OCI-LY1 (cell line): ENCODE measurements around the gene DDX56.

Source experiments
- H2AFZ ChIP-seq: fragments of 200-600 bp; sonication (generic), shearing (Covaris generic); 2 replicates; pipeline ENCODE4 v1.6.0; 2014; ENCODE audit warnings: antibody characterized with exemption, mild to moderate bottlenecking, low read length
- H3F3A ChIP-seq: fragments of 200-600 bp; sonication (generic), shearing (Covaris generic); 2 replicates; pipeline ENCODE4 v1.6.0; 2014; ENCODE audit warnings: mild to moderate bottlenecking, antibody characterized with exemption, low read length, moderate library complexity; ENCODE audit not compliant: insufficient read depth
- H3K27ac ChIP-seq: fragments of 200-600 bp; sonication (generic); 2 replicates; pipeline ENCODE4 v1.5.1; 2014; ENCODE audit warnings: low read length, mixed run types, mild to moderate bottlenecking, low read depth; ENCODE audit not compliant: poor library complexity, severe bottlenecking
- H3K27me3 ChIP-seq: fragments of 200-600 bp; sonication (generic); 2 replicates; pipeline ENCODE4 v1.6.0; 2014; ENCODE audit warnings: antibody characterized with exemption, mild to moderate bottlenecking, low read length, moderate library complexity; ENCODE audit not compliant: insufficient read depth
- H3K36me3 ChIP-seq: fragments of 200-600 bp; sonication (generic); 2 replicates; pipeline ENCODE4 v1.6.1; 2014; ENCODE audit warnings: mild to moderate bottlenecking, antibody characterized with exemption, low read length, moderate library complexity, mixed read lengths; ENCODE audit not compliant: insufficient read depth
- H3K4me1 ChIP-seq: fragments of 200-600 bp; sonication (generic); 2 replicates; pipeline ENCODE4 v1.5.1; 2014; ENCODE audit warnings: mild to moderate bottlenecking, low read length, moderate library complexity; ENCODE audit not compliant: insufficient read depth, severe bottlenecking
- H3K4me2 ChIP-seq: fragments of 200-600 bp; sonication (generic), shearing (Covaris generic); 2 replicates; pipeline ENCODE4 v1.6.1; 2014; ENCODE audit warnings: low read length
- H3K4me3 ChIP-seq: fragments of 200-600 bp; sonication (generic); 2 replicates; pipeline ENCODE4 v1.5.1; 2014; ENCODE audit warnings: low read length, low read depth, mild to moderate bottlenecking, mixed read lengths; ENCODE audit not compliant: poor library complexity, severe bottlenecking
- H3K79me2 ChIP-seq: fragments of 200-600 bp; shearing (Covaris generic); 2 replicates; pipeline ENCODE4 v1.6.1; 2016; ENCODE audit warnings: mixed run types, low read length, mixed read lengths; ENCODE audit not compliant: insufficient read depth
- H3K9ac ChIP-seq: fragments of 200-600 bp; sonication (generic), shearing (Covaris generic); 2 replicates; pipeline ENCODE4 v1.6.1; 2014; ENCODE audit warnings: mild to moderate bottlenecking, low read length, mixed read lengths
- H3K9me2 ChIP-seq: fragments of 200-600 bp; sonication (generic), shearing (Covaris generic); 2 replicates; pipeline ENCODE4 v1.6.1; 2014; ENCODE audit warnings: low read depth, mild to moderate bottlenecking, low read length, mixed read lengths
- H3K9me3 ChIP-seq: fragments of 200-600 bp; shearing (Covaris generic); 2 replicates; pipeline ENCODE4 v1.6.1; 2014; ENCODE audit warnings: low read length, mixed read lengths
- H4K20me1 ChIP-seq: fragments of 200-600 bp; sonication (generic), shearing (Covaris generic); 2 replicates; pipeline ENCODE4 v1.6.0; 2016; ENCODE audit warnings: mild to moderate bottlenecking, low read length; ENCODE audit not compliant: insufficient read depth
- EZH2 ChIP-seq: fragments of 200-600 bp; sonication (generic), shearing (Covaris generic); IDR thresholded peaks from 2 replicates; pipeline ENCODE4 v1.8.0; 2017; ENCODE audit warnings: borderline replicate concordance, mixed run types, mild to moderate bottlenecking, antibody characterized with exemption, low read length, moderate library complexity, mixed read lengths
- TF ChIP-seq, protein P1 (sequence below): fragments of 200-600 bp; sonication (generic), shearing (Covaris generic); IDR thresholded peaks from 2 replicates; pipeline ENCODE4 v1.5.1; 2017; ENCODE audit warnings: mild to moderate bottlenecking, antibody characterized with exemption, low read length, moderate library complexity, mixed read lengths

The DDX56 gene, protein sequence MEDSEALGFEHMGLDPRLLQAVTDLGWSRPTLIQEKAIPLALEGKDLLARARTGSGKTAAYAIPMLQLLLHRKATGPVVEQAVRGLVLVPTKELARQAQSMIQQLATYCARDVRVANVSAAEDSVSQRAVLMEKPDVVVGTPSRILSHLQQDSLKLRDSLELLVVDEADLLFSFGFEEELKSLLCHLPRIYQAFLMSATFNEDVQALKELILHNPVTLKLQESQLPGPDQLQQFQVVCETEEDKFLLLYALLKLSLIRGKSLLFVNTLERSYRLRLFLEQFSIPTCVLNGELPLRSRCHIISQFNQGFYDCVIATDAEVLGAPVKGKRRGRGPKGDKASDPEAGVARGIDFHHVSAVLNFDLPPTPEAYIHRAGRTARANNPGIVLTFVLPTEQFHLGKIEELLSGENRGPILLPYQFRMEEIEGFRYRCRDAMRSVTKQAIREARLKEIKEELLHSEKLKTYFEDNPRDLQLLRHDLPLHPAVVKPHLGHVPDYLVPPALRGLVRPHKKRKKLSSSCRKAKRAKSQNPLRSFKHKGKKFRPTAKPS

DNA sequence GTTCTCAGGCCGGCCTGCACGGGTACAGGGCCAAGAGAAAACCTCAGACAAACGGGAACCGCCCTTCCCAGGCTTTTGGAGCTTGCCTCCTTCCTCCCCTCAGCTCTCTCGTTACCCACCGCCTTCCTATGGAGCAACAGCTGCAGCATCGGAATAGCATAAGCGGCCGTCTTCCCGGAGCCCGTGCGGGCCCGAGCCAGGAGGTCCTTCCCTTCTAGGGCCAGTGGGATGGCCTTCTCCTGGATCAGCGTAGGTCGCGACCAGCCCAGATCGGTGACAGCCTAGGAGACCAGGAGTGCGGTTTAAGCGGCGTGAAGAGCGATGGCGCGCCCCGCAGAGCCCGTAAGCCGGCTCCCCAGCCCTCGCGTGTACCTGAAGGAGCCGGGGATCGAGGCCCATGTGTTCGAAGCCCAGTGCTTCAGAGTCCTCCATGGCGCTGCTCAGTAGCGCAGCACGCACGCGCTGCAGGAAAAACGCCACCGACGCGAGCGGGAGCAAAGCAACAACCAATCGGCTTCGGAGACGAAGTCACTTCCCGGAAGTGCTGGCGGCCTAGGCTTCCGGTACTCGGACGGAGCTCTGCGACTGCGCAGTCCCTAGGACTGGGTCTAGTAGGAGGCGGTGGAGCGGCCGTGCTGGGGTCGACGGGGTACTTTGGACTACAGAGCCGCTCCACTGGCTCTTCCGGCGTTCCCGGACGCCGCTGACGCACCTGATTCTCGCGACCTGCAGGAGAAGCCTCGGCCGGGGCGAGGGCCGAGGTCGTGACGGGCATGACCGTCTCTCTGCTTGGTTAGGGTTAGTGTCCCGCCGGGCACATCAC is at the start of gene DDX56:
DDX56 (minus strand) TSS at position 445 of the 823 bp plus-strand sequence; CDS start at position 432, 13 bp downstream.
- Histone ChIP-seq H2AFZ (no peak within 1 kb of the TSS), H3K27ac (peak within 1 kb of the TSS; percentile 44), H3K27me3 (no peaks in the 10 kb centered on the region), H3K9me2 (no peaks in the 10 kb centered on the region), H3K79me2 (peaks cover 14% of the 10 kb centered on the region), H3K9ac (peak within 1 kb of the TSS; percentile 95), H4K20me1 (no peaks in the 10 kb centered on the region), H3K4me1 (peaks cover 23% of the 10 kb centered on the region), H3K9me3 (no peaks in the 10 kb centered on the region), H3K36me3 (peaks cover 65% of the 10 kb centered on the region), H3K4me2 (peak within 1 kb of the TSS; percentile 85), H3K4me3 (peak within 1 kb of the TSS; percentile 87), H3F3A (no peaks in the 10 kb centered on the region)
- TF ChIP-seq EZH2: no peak
- TF ChIP-seq, protein P1, sequence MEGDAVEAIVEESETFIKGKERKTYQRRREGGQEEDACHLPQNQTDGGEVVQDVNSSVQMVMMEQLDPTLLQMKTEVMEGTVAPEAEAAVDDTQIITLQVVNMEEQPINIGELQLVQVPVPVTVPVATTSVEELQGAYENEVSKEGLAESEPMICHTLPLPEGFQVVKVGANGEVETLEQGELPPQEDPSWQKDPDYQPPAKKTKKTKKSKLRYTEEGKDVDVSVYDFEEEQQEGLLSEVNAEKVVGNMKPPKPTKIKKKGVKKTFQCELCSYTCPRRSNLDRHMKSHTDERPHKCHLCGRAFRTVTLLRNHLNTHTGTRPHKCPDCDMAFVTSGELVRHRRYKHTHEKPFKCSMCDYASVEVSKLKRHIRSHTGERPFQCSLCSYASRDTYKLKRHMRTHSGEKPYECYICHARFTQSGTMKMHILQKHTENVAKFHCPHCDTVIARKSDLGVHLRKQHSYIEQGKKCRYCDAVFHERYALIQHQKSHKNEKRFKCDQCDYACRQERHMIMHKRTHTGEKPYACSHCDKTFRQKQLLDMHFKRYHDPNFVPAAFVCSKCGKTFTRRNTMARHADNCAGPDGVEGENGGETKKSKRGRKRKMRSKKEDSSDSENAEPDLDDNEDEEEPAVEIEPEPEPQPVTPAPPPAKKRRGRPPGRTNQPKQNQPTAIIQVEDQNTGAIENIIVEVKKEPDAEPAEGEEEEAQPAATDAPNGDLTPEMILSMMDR: no peak

DNA sequence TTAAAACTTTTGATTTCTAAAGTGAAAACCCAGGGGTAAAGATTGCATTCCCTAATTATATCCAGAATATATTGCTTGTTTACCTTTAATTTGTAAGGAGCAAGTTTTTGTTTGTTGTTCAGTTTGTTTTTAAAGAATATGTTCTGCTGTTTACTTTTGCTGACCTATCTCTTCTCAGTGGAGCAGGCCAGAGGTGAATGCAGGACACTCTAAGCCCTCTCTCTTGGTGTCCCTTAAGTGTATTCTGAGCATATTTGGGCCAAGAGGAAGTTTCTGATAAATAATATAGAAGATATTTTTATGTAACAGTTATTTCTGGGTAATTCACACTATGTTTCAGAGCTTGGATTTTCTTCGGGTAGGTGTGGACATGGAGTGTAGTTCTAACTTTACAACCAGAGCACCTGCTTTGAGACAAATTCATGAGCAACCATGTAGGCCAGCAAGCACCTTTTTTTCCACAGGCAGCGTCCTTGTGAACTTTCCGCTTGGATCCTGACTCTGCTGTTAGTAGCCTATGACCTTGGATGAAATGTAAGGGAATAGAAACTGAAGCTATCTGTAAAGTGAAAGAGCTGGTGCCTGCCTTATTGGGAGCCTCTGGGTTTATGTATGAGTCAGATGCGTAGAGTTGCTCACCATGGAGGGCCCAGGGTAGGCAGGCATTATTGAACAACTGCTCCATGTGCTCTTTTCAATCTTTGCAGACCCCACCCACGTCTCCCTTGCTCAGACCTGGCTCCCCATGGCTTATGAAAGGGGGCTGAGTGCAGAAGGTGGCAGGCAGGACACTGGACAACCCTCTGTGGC is 48.8 kb upstream of the DDX56 start:
- Histone ChIP-seq H3K27me3 (no peaks in the 10 kb centered on the region), H3K4me2 (no peak overlapping the region), H3K4me1 (peaks cover 45% of the 10 kb centered on the region), H3K36me3 (peaks cover 45% of the 10 kb centered on the region), H3F3A (no peaks in the 10 kb centered on the region), H3K9me3 (no peaks in the 10 kb centered on the region), H3K9ac (no peak overlapping the region; the same call in 1 of the 2 replicates), H4K20me1 (no peaks in the 10 kb centered on the region), H3K27ac (no peak overlapping the region), H3K4me3 (no peak overlapping the region), H2AFZ (no peak overlapping the region), H3K79me2 (peaks cover 74% of the 10 kb centered on the region), H3K9me2 (no peaks in the 10 kb centered on the region)
- no peak for TF ChIP-seq EZH2
- TF ChIP-seq, protein P1: no peak

DNA sequence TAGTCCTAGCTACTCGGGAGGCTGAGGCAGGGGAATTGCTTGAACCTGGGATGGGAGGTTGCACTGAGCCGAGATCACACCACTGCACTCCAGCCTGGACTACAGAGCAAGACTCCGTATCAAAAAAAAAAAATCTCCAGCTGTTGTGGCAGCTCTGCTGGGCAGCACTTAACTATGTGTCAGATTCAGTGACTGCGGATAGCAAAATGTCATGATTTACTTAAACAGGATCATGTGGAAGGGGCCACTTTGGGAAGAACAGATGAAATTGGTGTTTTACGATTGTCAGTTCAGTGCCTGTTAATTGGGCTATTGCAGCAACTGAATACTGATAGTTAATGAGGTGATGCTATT is 48.0 kb upstream of the DDX56 start:
- H3K27me3 ChIP-seq: no peaks in the 10 kb centered on the region
- H3K4me2 ChIP-seq: no peak overlapping the region; the same call in 1 of the 2 replicates
- no peak for TF ChIP-seq EZH2
- TF ChIP-seq, protein P1: no peak
- H3K9me2 ChIP-seq: no peaks in the 10 kb centered on the region
- H2AFZ ChIP-seq: no peak overlapping the region
- peaks cover 40% of the 10 kb centered on the region for H3K36me3 ChIP-seq
- H3K9ac ChIP-seq: no peak overlapping the region
- no peak overlapping the region for H3K27ac ChIP-seq
- peaks cover 52% of the 10 kb centered on the region for H3K4me1 ChIP-seq
- no peaks in the 10 kb centered on the region for H3K9me3 ChIP-seq
- H3K4me3 ChIP-seq: no peak overlapping the region
- peaks cover 81% of the 10 kb centered on the region for H3K79me2 ChIP-seq
- no peaks in the 10 kb centered on the region for H4K20me1 ChIP-seq
- no peaks in the 10 kb centered on the region for H3F3A ChIP-seq
